ENCODE data around the gene UBASH3A.

Gene UBASH3A

DNA sequence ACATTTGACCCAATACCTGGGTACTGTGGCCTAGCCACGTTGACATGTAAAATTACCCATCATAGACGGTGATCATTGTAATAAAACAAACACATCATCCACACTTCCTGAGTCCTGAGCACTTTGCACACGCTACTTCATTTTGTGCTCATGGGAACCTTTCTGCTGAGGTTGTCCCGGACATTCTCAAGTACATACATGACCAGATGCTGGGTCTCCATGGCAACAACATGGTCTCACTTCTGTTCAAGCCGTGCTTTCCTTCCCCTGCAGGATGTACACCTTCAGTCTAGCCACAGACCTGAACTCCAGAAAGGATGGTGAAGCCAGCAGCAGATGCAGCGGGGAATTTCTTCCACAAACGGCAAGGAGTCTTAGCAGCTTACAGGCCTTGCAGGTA, 22.7 kb downstream of the UBASH3A start:
- Histone ChIP-seq H3K4me1 (ENCODE audit: insufficient read depth, low read length) (no peaks in the 10 kb centered on the region), H3K36me3 (ENCODE audit: insufficient read depth, low read depth, low read length) (no peaks in the 10 kb centered on the region), H3K9ac (ENCODE audit: low read depth, low read length) (no peak overlapping the region), H3K27ac (ENCODE audit: low read length) (no peak overlapping the region), H3K4me3 (ENCODE audit: low read length) (no peak overlapping the region), H3K27me3 (ENCODE audit: insufficient read depth, low read length) (no peaks in the 10 kb centered on the region), H3K9me3 (ENCODE audit: insufficient read depth, low read depth, low read length) (no peaks in the 10 kb centered on the region)

DNA sequence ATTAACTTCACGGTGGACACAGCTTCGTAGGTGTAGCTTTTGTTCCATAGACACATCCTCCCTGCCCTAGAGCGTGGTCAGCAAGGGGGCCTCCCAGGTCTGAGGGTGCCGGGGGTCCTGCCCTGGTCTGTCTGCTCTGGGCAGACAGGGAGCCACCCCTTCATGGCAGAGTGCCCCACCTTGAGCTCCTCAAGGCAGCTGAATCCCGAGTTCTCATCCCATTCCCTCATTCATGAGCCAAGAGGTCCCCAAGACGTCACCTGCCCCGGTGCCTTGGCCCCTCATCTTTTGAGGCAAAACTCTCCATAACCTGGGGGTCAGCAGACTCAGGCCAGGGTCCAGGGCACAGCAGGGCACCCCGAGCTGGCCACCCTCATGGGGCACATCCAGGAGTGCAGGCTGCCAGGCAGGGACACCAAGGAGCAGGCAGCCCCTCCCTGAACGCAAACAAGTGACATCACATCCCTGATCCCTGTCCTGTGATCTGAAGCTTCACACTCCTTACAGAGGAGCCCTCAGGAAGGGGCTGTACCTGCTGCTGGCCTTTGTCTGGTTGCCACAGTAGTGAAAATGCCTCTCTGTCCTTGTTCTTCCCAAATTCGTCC, 23.3 kb downstream of the UBASH3A start:
- Histone ChIP-seq H3K4me1 (ENCODE audit: insufficient read depth, low read length) (no peaks in the 10 kb centered on the region), H3K9ac (ENCODE audit: low read depth, low read length) (no peak overlapping the region), H3K27me3 (ENCODE audit: insufficient read depth, low read length) (no peaks in the 10 kb centered on the region), H3K9me3 (ENCODE audit: insufficient read depth, low read depth, low read length) (no peaks in the 10 kb centered on the region), H3K4me3 (ENCODE audit: low read length) (no peak overlapping the region), H3K27ac (ENCODE audit: low read length) (no peak overlapping the region), H3K36me3 (ENCODE audit: insufficient read depth, low read depth, low read length) (no peaks in the 10 kb centered on the region)

DNA sequence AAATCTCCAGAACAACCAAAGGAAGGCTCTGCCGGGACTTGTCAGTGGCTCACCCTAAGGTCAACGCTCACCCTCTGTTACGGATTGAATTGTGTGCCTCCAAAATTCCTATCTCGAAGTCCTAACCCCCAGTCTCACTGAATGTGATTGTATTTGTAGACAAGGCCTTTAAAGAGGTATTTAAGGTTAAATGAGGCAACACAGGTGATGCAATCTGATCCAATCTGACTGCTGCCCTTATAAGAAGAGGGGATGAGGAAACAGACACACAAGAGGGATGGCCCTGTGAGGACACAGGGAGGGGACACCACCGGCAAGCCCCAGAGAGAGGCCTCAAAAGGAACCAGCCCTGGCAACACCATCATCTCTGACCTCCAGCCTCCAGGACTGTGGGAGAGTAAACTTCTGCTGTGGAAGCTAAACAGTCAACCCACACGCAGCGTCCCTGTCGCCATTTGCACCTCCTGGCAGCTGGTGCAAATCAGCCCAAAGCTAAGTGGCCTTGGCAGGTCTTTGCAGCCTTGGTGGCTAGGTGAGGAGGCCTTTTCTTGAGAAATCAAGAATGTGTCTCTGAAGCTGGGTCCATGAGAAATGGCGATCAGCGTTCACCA, 24.2 kb downstream of the UBASH3A start:
- Histone ChIP-seq H3K9ac (ENCODE audit: low read depth, low read length) (no peak overlapping the region), H3K36me3 (ENCODE audit: insufficient read depth, low read depth, low read length) (no peaks in the 10 kb centered on the region), H3K4me3 (ENCODE audit: low read length) (no peak overlapping the region), H3K27me3 (ENCODE audit: insufficient read depth, low read length) (no peaks in the 10 kb centered on the region), H3K9me3 (ENCODE audit: insufficient read depth, low read depth, low read length) (peaks cover 8% of the 10 kb centered on the region), H3K4me1 (ENCODE audit: insufficient read depth, low read length) (no peaks in the 10 kb centered on the region), H3K27ac (ENCODE audit: low read length) (no peak overlapping the region)

DNA sequence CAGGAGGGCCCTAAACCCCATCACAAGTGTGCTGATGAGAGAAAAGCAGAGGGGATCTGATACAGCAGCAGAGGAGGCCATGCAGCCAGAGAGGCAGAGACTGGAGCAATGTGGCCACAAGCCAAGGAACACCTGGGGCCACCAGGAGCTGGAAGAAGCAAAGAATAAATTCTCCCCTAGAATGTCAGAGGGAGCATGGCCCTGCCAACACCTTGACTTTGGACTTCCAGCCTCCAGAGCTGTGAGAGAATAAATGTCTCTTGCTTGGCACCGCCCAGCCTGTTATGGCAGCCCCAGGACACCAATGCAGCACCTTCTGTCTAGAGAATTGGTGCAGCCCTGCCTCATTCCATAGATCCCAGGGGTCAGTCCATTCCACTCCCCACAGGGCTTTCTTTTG, 25.3 kb downstream of the UBASH3A start:
- H3K4me1 ChIP-seq (ENCODE audit: insufficient read depth, low read length): no peaks in the 10 kb centered on the region
- H3K27me3 ChIP-seq (ENCODE audit: insufficient read depth, low read length): no peaks in the 10 kb centered on the region
- H3K9me3 ChIP-seq (ENCODE audit: insufficient read depth, low read depth, low read length): peaks cover 14% of the 10 kb centered on the region

DNA sequence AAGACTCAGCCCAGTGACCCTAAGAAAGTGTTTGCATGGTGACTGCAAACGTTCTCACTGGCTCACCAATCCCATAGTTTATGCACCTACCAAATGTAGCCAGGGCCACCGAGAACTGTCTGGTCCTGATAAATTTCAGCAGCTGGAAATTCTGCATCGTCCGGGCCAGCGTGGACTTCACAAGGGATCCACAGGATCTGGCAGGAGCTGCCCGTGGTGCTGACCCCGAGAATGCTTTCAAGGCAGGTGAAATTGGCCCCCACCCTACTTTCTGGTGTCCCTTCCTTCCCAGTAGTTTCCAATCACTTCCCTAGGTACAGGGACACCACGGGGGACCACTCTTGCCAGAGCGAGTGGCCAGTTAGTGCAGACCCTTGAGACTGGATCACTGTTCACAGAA, 26.2 kb downstream of the UBASH3A start:
- Histone ChIP-seq H3K27me3 (ENCODE audit: insufficient read depth, low read length) (no peaks in the 10 kb centered on the region), H3K4me1 (ENCODE audit: insufficient read depth, low read length) (no peaks in the 10 kb centered on the region), H3K9me3 (ENCODE audit: insufficient read depth, low read depth, low read length) (peaks cover 14% of the 10 kb centered on the region), H3K27ac (ENCODE audit: low read length) (no peak overlapping the region), H3K4me3 (ENCODE audit: low read length) (no peak overlapping the region), H3K9ac (ENCODE audit: low read depth, low read length) (no peak overlapping the region), H3K36me3 (ENCODE audit: insufficient read depth, low read depth, low read length) (no peaks in the 10 kb centered on the region)

More for the DNA sequence above, 25.3 kb downstream of the UBASH3A start:
- H3K9ac ChIP-seq (ENCODE audit: low read depth, low read length): no peak overlapping the region
- no peaks in the 10 kb centered on the region for H3K36me3 ChIP-seq (ENCODE audit: insufficient read depth, low read depth, low read length)
- no peak overlapping the region for H3K27ac ChIP-seq (ENCODE audit: low read length)
- no peak overlapping the region for H3K4me3 ChIP-seq (ENCODE audit: low read length)

DNA sequence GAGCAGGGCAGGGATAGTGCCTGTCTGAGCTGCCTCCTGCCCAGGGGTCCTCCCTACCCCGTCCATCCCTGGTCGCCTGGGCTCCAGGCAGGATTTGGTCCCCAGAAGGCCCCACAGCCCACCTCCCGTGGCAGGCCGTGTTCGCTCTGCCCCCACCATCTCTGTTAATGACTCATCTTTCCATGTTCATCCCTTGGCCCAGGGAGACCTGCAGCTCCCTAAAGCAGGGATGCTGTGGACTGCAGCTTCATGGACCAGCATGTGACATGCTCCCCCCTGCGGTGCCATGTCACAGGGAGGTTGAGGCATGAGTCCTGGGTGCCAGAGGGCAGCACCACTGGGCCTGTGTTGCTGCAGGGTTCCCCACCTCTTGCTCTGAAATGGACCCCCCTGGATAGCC, 26.8 kb downstream of the UBASH3A start:
- Histone ChIP-seq H3K27ac (ENCODE audit: low read length) (no peak overlapping the region), H3K27me3 (ENCODE audit: insufficient read depth, low read length) (no peaks in the 10 kb centered on the region)

DNA sequence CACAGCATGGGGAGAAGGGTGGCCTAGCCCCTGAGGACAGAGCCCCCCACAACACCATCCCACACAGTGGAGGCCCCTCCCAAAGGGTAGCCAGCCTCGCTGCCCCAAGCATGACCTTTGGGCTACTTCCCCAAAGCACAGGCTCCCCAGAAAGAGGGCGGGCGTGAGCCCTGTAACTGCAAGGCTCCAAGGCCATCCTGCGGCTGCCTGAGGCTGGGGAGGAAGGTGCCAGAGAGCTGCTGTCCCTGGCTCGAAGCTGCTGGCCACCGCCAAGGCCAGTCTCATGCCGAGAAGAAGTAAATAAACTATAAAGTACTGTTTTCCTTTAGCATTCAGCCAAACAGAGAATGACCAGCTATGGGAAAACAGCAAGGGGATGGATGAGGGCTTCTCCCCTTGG, 27.5 kb downstream of the UBASH3A start:
- H3K9me3 ChIP-seq (ENCODE audit: insufficient read depth, low read depth, low read length): peaks cover 14% of the 10 kb centered on the region
- no peak overlapping the region for H3K9ac ChIP-seq (ENCODE audit: low read depth, low read length)
- H3K27ac ChIP-seq (ENCODE audit: low read length): no peak overlapping the region
- no peaks in the 10 kb centered on the region for H3K27me3 ChIP-seq (ENCODE audit: insufficient read depth, low read length)
- H3K36me3 ChIP-seq (ENCODE audit: insufficient read depth, low read depth, low read length): no peaks in the 10 kb centered on the region
- H3K4me3 ChIP-seq (ENCODE audit: low read length): no peak overlapping the region
- no peaks in the 10 kb centered on the region for H3K4me1 ChIP-seq (ENCODE audit: insufficient read depth, low read length)

More for the DNA sequence above, 26.8 kb downstream of the UBASH3A start:
- H3K4me1 ChIP-seq (ENCODE audit: insufficient read depth, low read length): no peaks in the 10 kb centered on the region
- no peak overlapping the region for H3K9ac ChIP-seq (ENCODE audit: low read depth, low read length)
- H3K36me3 ChIP-seq (ENCODE audit: insufficient read depth, low read depth, low read length): no peaks in the 10 kb centered on the region
- peaks cover 14% of the 10 kb centered on the region for H3K9me3 ChIP-seq (ENCODE audit: insufficient read depth, low read depth, low read length)
- no peak overlapping the region for H3K4me3 ChIP-seq (ENCODE audit: low read length)

DNA sequence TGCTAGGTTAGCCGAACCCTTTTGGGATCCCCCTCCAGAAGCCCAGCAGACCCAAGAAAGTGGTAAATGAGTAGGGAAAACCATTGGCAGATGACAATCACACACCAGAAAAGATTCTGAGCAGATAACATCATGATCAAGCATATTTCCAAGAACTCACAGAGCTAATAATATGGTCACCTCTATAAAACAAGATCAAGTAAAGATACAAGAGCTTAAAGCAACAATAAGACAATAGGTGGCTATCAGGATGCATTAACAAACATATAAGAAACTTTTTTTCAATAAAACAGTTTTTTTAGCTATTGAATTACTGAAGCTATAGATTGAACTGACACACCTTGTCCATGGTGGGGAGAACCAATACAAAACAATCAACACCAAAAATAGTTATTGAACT, 29.0 kb downstream of the UBASH3A start:
- no peak overlapping the region for H3K9ac ChIP-seq (ENCODE audit: low read depth, low read length)
- no peak overlapping the region for H3K27ac ChIP-seq (ENCODE audit: low read length)
- no peaks in the 10 kb centered on the region for H3K4me1 ChIP-seq (ENCODE audit: insufficient read depth, low read length)
- no peaks in the 10 kb centered on the region for H3K27me3 ChIP-seq (ENCODE audit: insufficient read depth, low read length)
- H3K4me3 ChIP-seq (ENCODE audit: low read length): no peak overlapping the region
- no peaks in the 10 kb centered on the region for H3K36me3 ChIP-seq (ENCODE audit: insufficient read depth, low read depth, low read length)
- peaks cover 14% of the 10 kb centered on the region for H3K9me3 ChIP-seq (ENCODE audit: insufficient read depth, low read depth, low read length)

DNA sequence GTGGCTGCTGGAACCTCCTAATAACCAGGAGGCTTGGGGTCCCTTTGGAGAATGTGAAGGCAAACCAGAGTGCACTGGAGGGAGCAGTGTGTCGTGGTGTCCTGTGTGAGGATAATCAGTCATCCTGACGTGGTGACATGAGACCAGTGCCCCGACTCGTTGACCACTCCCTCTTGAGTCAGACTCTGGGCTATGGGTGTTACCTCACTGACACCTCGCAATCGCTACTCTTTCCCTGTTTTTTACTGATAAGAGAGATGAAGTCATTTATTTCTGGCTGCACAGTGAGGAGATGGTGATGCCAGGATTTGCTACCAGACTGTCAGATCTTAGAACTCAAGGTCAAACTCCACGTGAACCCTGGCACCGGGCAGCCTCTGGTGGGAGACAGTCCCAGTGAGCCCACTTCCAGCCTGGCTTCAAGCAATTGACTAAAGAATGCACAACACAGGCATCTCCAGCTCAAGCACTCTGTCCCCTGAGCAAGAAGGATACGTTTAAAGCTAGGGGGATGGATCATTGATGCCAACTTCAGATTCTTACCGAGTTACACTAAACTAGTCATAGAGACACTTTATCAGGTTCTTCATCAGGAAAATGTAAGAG, 30.3 kb downstream of the UBASH3A start:
- H3K36me3 ChIP-seq (ENCODE audit: insufficient read depth, low read depth, low read length): no peaks in the 10 kb centered on the region
- no peak overlapping the region for H3K9ac ChIP-seq (ENCODE audit: low read depth, low read length)
- H3K27ac ChIP-seq (ENCODE audit: low read length): no peak overlapping the region
- H3K4me3 ChIP-seq (ENCODE audit: low read length): no peak overlapping the region
- H3K9me3 ChIP-seq (ENCODE audit: insufficient read depth, low read depth, low read length): peaks cover 14% of the 10 kb centered on the region
- H3K27me3 ChIP-seq (ENCODE audit: insufficient read depth, low read length): no peaks in the 10 kb centered on the region
- H3K4me1 ChIP-seq (ENCODE audit: insufficient read depth, low read length): no peaks in the 10 kb centered on the region

DNA sequence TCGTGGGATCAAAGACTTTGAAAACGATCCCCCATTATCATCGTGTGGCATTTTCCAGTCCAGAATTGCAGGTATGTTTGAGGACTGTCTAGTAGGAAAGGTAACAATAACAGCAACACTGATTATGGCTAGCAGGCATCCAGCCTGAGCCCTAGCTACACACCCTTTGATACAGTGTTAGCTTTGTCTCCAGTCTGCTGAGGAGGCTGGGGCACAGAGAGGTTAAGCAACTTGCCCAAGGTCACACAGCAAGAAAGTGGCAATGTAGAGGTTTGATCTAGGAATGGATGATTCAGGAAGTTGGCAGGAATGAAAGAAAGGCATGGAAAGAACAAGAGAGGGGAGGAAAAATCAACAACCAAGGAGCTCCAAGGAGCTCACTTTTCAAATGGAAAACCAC, 31.2 kb downstream of the UBASH3A start:
- Histone ChIP-seq H3K9ac (ENCODE audit: low read depth, low read length) (no peak overlapping the region), H3K36me3 (ENCODE audit: insufficient read depth, low read depth, low read length) (no peaks in the 10 kb centered on the region), H3K27ac (ENCODE audit: low read length) (no peak overlapping the region), H3K4me1 (ENCODE audit: insufficient read depth, low read length) (no peaks in the 10 kb centered on the region), H3K27me3 (ENCODE audit: insufficient read depth, low read length) (no peaks in the 10 kb centered on the region), H3K4me3 (ENCODE audit: low read length) (no peak overlapping the region), H3K9me3 (ENCODE audit: insufficient read depth, low read depth, low read length) (peaks cover 14% of the 10 kb centered on the region)

DNA sequence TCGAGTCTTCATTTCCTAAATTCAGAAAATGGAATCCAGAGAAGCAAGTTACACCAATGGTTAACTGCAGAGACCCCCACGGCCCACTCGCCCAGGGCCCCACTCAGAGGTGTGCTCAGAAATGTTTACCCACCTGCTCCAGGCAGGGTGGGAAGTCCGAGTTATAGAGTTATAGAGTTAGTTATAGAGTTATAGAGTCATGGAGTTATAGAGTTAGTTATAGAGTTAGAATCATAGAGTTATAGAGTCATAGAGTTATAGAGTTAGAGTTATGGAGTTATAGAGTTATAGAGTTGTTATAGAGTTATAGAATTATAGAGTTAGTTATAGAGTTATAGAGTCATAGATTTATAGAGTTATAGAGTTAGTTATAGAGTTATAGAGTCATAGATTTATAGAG, 31.7 kb downstream of the UBASH3A start:
- H3K9ac ChIP-seq (ENCODE audit: low read depth, low read length): no peak overlapping the region
- H3K4me1 ChIP-seq (ENCODE audit: insufficient read depth, low read length): no peaks in the 10 kb centered on the region
- H3K36me3 ChIP-seq (ENCODE audit: insufficient read depth, low read depth, low read length): no peaks in the 10 kb centered on the region
- no peak overlapping the region for H3K4me3 ChIP-seq (ENCODE audit: low read length)
- peaks cover 14% of the 10 kb centered on the region for H3K9me3 ChIP-seq (ENCODE audit: insufficient read depth, low read depth, low read length)
- no peak overlapping the region for H3K27ac ChIP-seq (ENCODE audit: low read length)
- H3K27me3 ChIP-seq (ENCODE audit: insufficient read depth, low read length): no peaks in the 10 kb centered on the region

DNA sequence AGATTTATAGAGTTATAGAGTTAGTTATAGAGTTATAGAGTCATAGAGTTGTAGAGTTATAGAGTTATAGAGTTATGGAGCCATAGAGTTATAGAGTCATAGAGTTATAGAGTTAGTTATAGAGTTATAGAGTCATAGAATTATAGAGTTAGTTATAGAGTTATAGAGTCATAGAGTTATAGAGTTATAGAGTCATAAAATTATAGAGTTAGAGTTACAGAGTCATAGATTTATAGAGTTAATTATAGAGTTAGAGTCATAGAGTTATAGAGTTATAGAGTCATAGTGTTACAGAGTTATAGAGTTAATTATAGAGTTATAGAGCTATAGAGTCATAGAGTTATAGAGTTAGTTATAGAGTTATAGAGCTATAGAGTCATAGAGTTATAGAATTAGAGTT, 32.1 kb downstream of the UBASH3A start:
- Histone ChIP-seq H3K4me3 (ENCODE audit: low read length) (no peak overlapping the region), H3K4me1 (ENCODE audit: insufficient read depth, low read length) (no peaks in the 10 kb centered on the region), H3K36me3 (ENCODE audit: insufficient read depth, low read depth, low read length) (no peaks in the 10 kb centered on the region), H3K9ac (ENCODE audit: low read depth, low read length) (no peak overlapping the region), H3K27ac (ENCODE audit: low read length) (no peak overlapping the region), H3K9me3 (ENCODE audit: insufficient read depth, low read depth, low read length) (peaks cover 14% of the 10 kb centered on the region), H3K27me3 (ENCODE audit: insufficient read depth, low read length) (no peaks in the 10 kb centered on the region)

Data from iPS-20b (cell line).